Measurements from ENCODE around the gene TAF15. TPM values are rescaled to one million over a fixed set of nuclear protein-coding genes. Genes with fewer than 3 reads are reported as not detected.
A peak's percentile ranks its signal among the peaks of the same experiment; 100 is the strongest.

Gene TAF15
- polyA plus RNA-seq, 1 of the 3 experiments (the other 2 are of a cell fraction): 78.0 TPM

GRCh38 chr17:35807371-35808144, 1.7 kb upstream of the TAF15 start:
- peaks cover 33% of the 10 kb centered on the region for H3K79me2 ChIP-seq (ENCODE audit: insufficient read depth)
- H3K36me3 ChIP-seq (replicated peaks in 1 of 2; ENCODE audit: control insufficient read depth in 1 of 2, insufficient read depth in 2 of 2, low read length in 1 of 2): peaks cover 0 to 5% of the 10 kb centered on the region in 2 experiments
- H3K9ac ChIP-seq: no peak overlapping the region
- no peak for DNase-seq
- TF ChIP-seq ELF1 (IDR thresholded peaks at IDR 0.05) (no peak), PBX3 (IDR thresholded peaks at IDR 0.05) (no peak), TCF12 (IDR thresholded peaks at IDR 0.05) (no peak), SMC3 (IDR thresholded peaks at IDR 0.05; ENCODE audit: low read depth, low read length) (no peak), GATA2 (CRISPR knock-in tag; IDR thresholded peaks at IDR 0.05) (no peak), TEAD4 (IDR thresholded peaks at IDR 0.05; ENCODE audit: borderline replicate concordance, insufficient read depth) (no peak), POLR2AphosphoS5 (IDR thresholded peaks at IDR 0.05; ENCODE audit: low read depth, low read length) (no peak), EP300 (IDR thresholded peaks at IDR 0.05; ENCODE audit: borderline replicate concordance in 1 of 2, low read depth in 1 of 2, low read length in 1 of 2) (no peak), RXRA (IDR thresholded peaks at IDR 0.05; ENCODE audit: borderline replicate concordance, low read depth) (no peak), CTCF (IDR thresholded peaks at IDR 0.05) (no peak), GABPA (IDR thresholded peaks at IDR 0.05; ENCODE audit: low read depth) (no peak)
- TF ChIP-seq, protein P1, sequence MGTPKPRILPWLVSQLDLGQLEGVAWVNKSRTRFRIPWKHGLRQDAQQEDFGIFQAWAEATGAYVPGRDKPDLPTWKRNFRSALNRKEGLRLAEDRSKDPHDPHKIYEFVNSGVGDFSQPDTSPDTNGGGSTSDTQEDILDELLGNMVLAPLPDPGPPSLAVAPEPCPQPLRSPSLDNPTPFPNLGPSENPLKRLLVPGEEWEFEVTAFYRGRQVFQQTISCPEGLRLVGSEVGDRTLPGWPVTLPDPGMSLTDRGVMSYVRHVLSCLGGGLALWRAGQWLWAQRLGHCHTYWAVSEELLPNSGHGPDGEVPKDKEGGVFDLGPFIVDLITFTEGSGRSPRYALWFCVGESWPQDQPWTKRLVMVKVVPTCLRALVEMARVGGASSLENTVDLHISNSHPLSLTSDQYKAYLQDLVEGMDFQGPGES (IDR thresholded peaks at IDR 0.05; ENCODE audit: low read depth, low read length): no peak
- POLR2A ChIA-PET: interaction anchor here (0.5 to 4.2 kb wide), 6 partner anchors 23 to 229 kb away, joined by 3 to 65 read pairs (median 9); partner anchors contain the start of genes AP2B1 and PEX12
- no peak overlapping the region for H3K4me3 ChIP-seq (ENCODE audit: low read depth in 2 of 2, low read length in 1 of 2)
- no peaks in the 10 kb centered on the region for H3K27me3 ChIP-seq (ENCODE audit: insufficient read depth)
- no peaks in the 10 kb centered on the region for H3K9me3 ChIP-seq
- WGBS (ENCODE audit: low lambda C conversion rate): 83% methylated on average over 7 of the region's 7 CpGs
- no peak overlapping the region for H2AFZ ChIP-seq (ENCODE audit: low read depth)
- H3F3A ChIP-seq (replicated peaks; ENCODE audit: insufficient read depth): no peaks in the 10 kb centered on the region
- peak overlapping the region in 1 of 2 experiments; percentile 7; a peak in 1 of 4 replicates for H3K27ac ChIP-seq (ENCODE audit: low read depth in 2 of 2, low read length in 1 of 2)
- H3K4me2 ChIP-seq: no peak overlapping the region
- peaks cover 0 to 17% of the 10 kb centered on the region in 2 experiments; a peak in 3 of 4 replicates for H3K4me1 ChIP-seq (ENCODE audit: control insufficient read depth in 1 of 2, insufficient read depth in 2 of 2, low read depth in 1 of 2, low read length in 1 of 2)
- CTCF ChIA-PET: interaction anchor here (0.7 to 13.5 kb wide), 10 partner anchors 12 to 395 kb away, joined by 3 to 809 read pairs (median 6); partner anchors contain the start of genes C17orf50 and MMP28
- H3K9me2 ChIP-seq: no peaks in the 10 kb centered on the region
- H4K20me1 ChIP-seq (ENCODE audit: insufficient read depth): peaks cover 27% of the 10 kb centered on the region
